Activated CD4-positive, alpha-beta T cell treated with anti-CD3 and anti-CD28 coated beads for 48 hours (primary cell): ENCODE results near the gene RUNX2.

ENCODE experiments used
- DNase-seq: peaks from one replicate; pipeline ENCODE4 v3.0.0-alpha.2; 2020

RUNX2 gene

GRCh38 chr6:45595010-45595851 is 267.1 kb downstream of the RUNX2 start:
- no peak for DNase-seq

GRCh38 chr6:45597424-45597823 is 269.3 kb downstream of the RUNX2 start:
- no peak for DNase-seq

GRCh38 chr6:45599053-45599452 is 270.9 kb downstream of the RUNX2 start:
- DNase-seq: no peak

GRCh38 chr6:45605971-45606370 is 277.8 kb downstream of the RUNX2 start:
- DNase-seq: no peak

GRCh38 chr6:45606831-45607400 is 278.8 kb downstream of the RUNX2 start:
- DNase-seq: no peak

GRCh38 chr6:45607798-45608197 is 279.7 kb downstream of the RUNX2 start:
- no peak for DNase-seq

GRCh38 chr6:45608252-45608913 is 280.3 kb downstream of the RUNX2 start:
- DNase-seq: peak; percentile 42

GRCh38 chr6:45609141-45609638 is 281.1 kb downstream of the RUNX2 start:
- no peak for DNase-seq

GRCh38 chr6:45610374-45610773 is 282.2 kb downstream of the RUNX2 start:
- no peak for DNase-seq

- DNase-seq: no peak
These were observed 282.7 kb downstream of the RUNX2 start for GRCh38 chr6:45610832-45611231.

- no peak for DNase-seq
These were observed 283.4 kb downstream of the RUNX2 start for GRCh38 chr6:45611491-45611890.

GRCh38 chr6:45613656-45614055 is 285.5 kb downstream of the RUNX2 start:
- no peak for DNase-seq

GRCh38 chr6:45614488-45615285 is 286.6 kb downstream of the RUNX2 start:
- DNase-seq: no peak

- no peak for DNase-seq
These were observed 288.1 kb downstream of the RUNX2 start for GRCh38 chr6:45616209-45616608.

GRCh38 chr6:45617441-45617840 is 289.3 kb downstream of the RUNX2 start:
- no peak for DNase-seq

GRCh38 chr6:45618259-45618658 is 290.1 kb downstream of the RUNX2 start:
- DNase-seq: no peak

- DNase-seq: no peak
These were observed 291.2 kb downstream of the RUNX2 start for GRCh38 chr6:45619211-45619760.

GRCh38 chr6:45619994-45620471 is 291.9 kb downstream of the RUNX2 start:
- peak; percentile 44 for DNase-seq

GRCh38 chr6:45624228-45624627 is 296.1 kb downstream of the RUNX2 start:
- DNase-seq: no peak

- peak; percentile 55 for DNase-seq
These were observed 297.1 kb downstream of the RUNX2 start for GRCh38 chr6:45625191-45625664.

- peak; percentile 60 for DNase-seq
These were observed 298.2 kb downstream of the RUNX2 start for GRCh38 chr6:45626087-45626891.
